Measurements from ENCODE around the gene RPS6KB1. TPM values are rescaled to one million over a fixed set of nuclear protein-coding genes. Genes with fewer than 3 reads are reported as not detected.
"Not testable (repeated sequence)": the region's sequence is repeated elsewhere in the genome, so short reads cannot be mapped to it uniquely, and the experiment has no call there.

The RPS6KB1 gene
- total RNA-seq, 6 experiments from 2014 or later: 25.5 to 30.2 (median 27.9) TPM

GRCh38 chr17:59848385-59848668 is 44.6 kb upstream of the RPS6KB1 start:
- peaks cover 4% of the 10 kb centered on the region; the same call in 1 of the 2 replicates for H3K36me3 Mint-ChIP-seq (ENCODE audit: low read depth)
- no peak for TF ChIP-seq CTCF (IDR thresholded peaks at IDR 0.05)
- H3K4me1 Mint-ChIP-seq (ENCODE audit: low read depth): peaks cover 60% of the 10 kb centered on the region
- no peak overlapping the region for H3K27ac Mint-ChIP-seq
- H3K4me3 Mint-ChIP-seq: no peak overlapping the region
- peaks cover 6% of the 10 kb centered on the region for H3K9me3 Mint-ChIP-seq
- peaks cover 28% of the 10 kb centered on the region for H3K27me3 Mint-ChIP-seq (ENCODE audit: insufficient read depth)
- DNase-seq: no peak

- no peak overlapping the region for H3K27ac Mint-ChIP-seq
- H3K9me3 Mint-ChIP-seq: peaks cover 1% of the 10 kb centered on the region
- peaks cover 24% of the 10 kb centered on the region for H3K27me3 Mint-ChIP-seq (ENCODE audit: insufficient read depth)
- TF ChIP-seq CTCF (IDR thresholded peaks at IDR 0.05): no peak
- peaks cover 6% of the 10 kb centered on the region; the same call in 1 of the 2 replicates for H3K36me3 Mint-ChIP-seq (ENCODE audit: low read depth)
- no peak for DNase-seq
- no peak overlapping the region for H3K4me3 Mint-ChIP-seq
- H3K4me1 Mint-ChIP-seq (ENCODE audit: low read depth): peaks cover 60% of the 10 kb centered on the region
Observed at GRCh38 chr17:59848778-59849177, 44.1 kb upstream of the RPS6KB1 start.

DNA sequence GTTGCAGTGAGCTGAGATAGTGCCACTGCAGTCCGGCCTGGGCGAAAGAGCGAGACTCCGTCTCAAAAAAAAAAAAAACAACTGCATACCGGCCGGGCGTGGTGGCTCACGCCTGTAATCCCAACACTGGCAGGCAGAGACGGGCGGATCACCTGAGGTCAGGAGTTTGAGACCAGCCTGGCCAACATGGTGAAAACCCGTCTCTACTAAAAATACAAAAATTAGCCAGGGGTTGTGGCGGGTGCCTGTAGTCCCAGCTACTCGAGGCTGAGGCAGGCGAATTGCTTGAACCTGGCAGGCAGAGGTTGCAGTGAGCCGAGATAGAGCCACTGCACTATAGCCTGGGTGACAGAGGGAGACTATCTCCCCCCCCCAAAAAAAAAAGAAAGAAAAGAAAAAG is 42.6 kb upstream of the RPS6KB1 start:
- H3K36me3 Mint-ChIP-seq (ENCODE audit: low read depth); DNase-seq; H3K4me3 Mint-ChIP-seq; H3K27me3 Mint-ChIP-seq (ENCODE audit: insufficient read depth); H3K27ac Mint-ChIP-seq; H3K9me3 Mint-ChIP-seq: not testable (repeated sequence)
- peaks cover 51% of the 10 kb centered on the region for H3K4me1 Mint-ChIP-seq (ENCODE audit: low read depth)

GRCh38 chr17:59851439-59852375 is 41.2 kb upstream of the RPS6KB1 start:
- peak overlapping the region; percentile 69 for H3K4me3 Mint-ChIP-seq
- H3K27me3 Mint-ChIP-seq (ENCODE audit: insufficient read depth): peaks cover 2% of the 10 kb centered on the region
- no peaks in the 10 kb centered on the region for H3K9me3 Mint-ChIP-seq
- peaks cover 43% of the 10 kb centered on the region for H3K4me1 Mint-ChIP-seq (ENCODE audit: low read depth)
- peak overlapping the region; percentile 89 for H3K27ac Mint-ChIP-seq
- peak; percentile 72 for DNase-seq
- H3K36me3 Mint-ChIP-seq (ENCODE audit: low read depth): peaks cover 6% of the 10 kb centered on the region; the same call in 1 of the 2 replicates
- no peak for TF ChIP-seq CTCF (IDR thresholded peaks at IDR 0.05)

- peak overlapping the region; percentile 57 for H3K4me3 Mint-ChIP-seq
- not testable (repeated sequence) for H3K9me3 Mint-ChIP-seq; H3K36me3 Mint-ChIP-seq (ENCODE audit: low read depth); DNase-seq; H3K27me3 Mint-ChIP-seq (ENCODE audit: insufficient read depth)
- H3K27ac Mint-ChIP-seq: peak overlapping the region; percentile 89
- peaks cover 33% of the 10 kb centered on the region for H3K4me1 Mint-ChIP-seq (ENCODE audit: low read depth)
Observed at GRCh38 chr17:59852847-59853167, 40.1 kb upstream of the RPS6KB1 start.

GRCh38 chr17:59853168-59853918 is 39.6 kb upstream of the RPS6KB1 start:
- Mint-ChIP-seq H3K27me3 (ENCODE audit: insufficient read depth) (peaks cover 2% of the 10 kb centered on the region; the same call in 1 of the 2 replicates), H3K4me3 (peak overlapping the region; percentile 57), H3K4me1 (ENCODE audit: low read depth) (peaks cover 35% of the 10 kb centered on the region), H3K27ac (peak overlapping the region; percentile 76), H3K9me3 (no peaks in the 10 kb centered on the region), H3K36me3 (ENCODE audit: low read depth) (peaks cover 6% of the 10 kb centered on the region; the same call in 1 of the 2 replicates)
- TF ChIP-seq CTCF (IDR thresholded peaks at IDR 0.05): peak; percentile 77
- peak; percentile 69 for DNase-seq

GRCh38 chr17:59853919-59854729 is 38.8 kb upstream of the RPS6KB1 start:
- H3K36me3 Mint-ChIP-seq (ENCODE audit: low read depth); H3K9me3 Mint-ChIP-seq; H3K27ac Mint-ChIP-seq; H3K27me3 Mint-ChIP-seq (ENCODE audit: insufficient read depth); H3K4me3 Mint-ChIP-seq; DNase-seq: not testable (repeated sequence)
- H3K4me1 Mint-ChIP-seq (ENCODE audit: low read depth): peaks cover 38% of the 10 kb centered on the region
